Lung (tissue), 12 donors: ENCODE data around the gene MYBPC2. TPM values are rescaled to one million over a fixed set of nuclear protein-coding genes. Genes with fewer than 3 reads are reported as not detected.

Source experiments
- ATAC-seq: fragments of 200-7000 bp; cut with Tn5 transposase; one replicate; pipeline ENCODE4 v1.9.1; 2020; ENCODE audit warnings: moderate number of reproducible peaks; ENCODE audit not compliant: insufficient read depth, low FRiP score
- DNase-seq, 3 donors: peaks; one replicate each; pipeline ENCODE4 v3.0.0-alpha.2; 2013 to 2017
- H3K27ac ChIP-seq, 2 donors: one replicate each; pipeline ENCODE4 v1.5.1; 2013; ENCODE audit warnings: mild to moderate bottlenecking in 2 of 2, moderate library complexity in 2 of 2, control low read depth in 1 of 2, inconsistent platforms in 1 of 2, low read depth in 1 of 2, low read length in 1 of 2
- H3K27me3 ChIP-seq, 3 donors: one replicate each; pipeline ENCODE4 v1.5.1; 2013; ENCODE audit warnings: low read length in 2 of 3; ENCODE audit not compliant: control insufficient read depth in 3 of 3, insufficient read depth in 3 of 3
- H3K36me3 ChIP-seq, 4 donors: one replicate each; pipeline ENCODE4 v1.5.1; 2013; ENCODE audit warnings: low read length in 4 of 4, mild to moderate bottlenecking in 1 of 4, moderate library complexity in 1 of 4; ENCODE audit not compliant: control insufficient read depth in 4 of 4, insufficient read depth in 4 of 4
- H3K4me1 ChIP-seq, 5 donors: one replicate each; pipeline ENCODE4 v1.5.1; 2013; ENCODE audit warnings: low read length in 5 of 5, mild to moderate bottlenecking in 2 of 5, moderate library complexity in 1 of 5; ENCODE audit not compliant: control insufficient read depth in 5 of 5, insufficient read depth in 5 of 5
- H3K4me3 ChIP-seq: one replicate; pipeline ENCODE4 v1.5.1; 2013; ENCODE audit warnings: mild to moderate bottlenecking, control low read depth, moderate library complexity
- H3K9ac ChIP-seq, 2 donors: one replicate each; pipeline ENCODE4 v1.5.1; 2013; ENCODE audit warnings: low read length in 2 of 2, control low read depth in 1 of 2; ENCODE audit not compliant: insufficient read depth in 1 of 2
- H3K9me3 ChIP-seq, 4 donors: one replicate each; pipeline ENCODE4 v1.5.1; 2013; ENCODE audit warnings: low read length in 3 of 4, mild to moderate bottlenecking in 1 of 4, moderate library complexity in 1 of 4; ENCODE audit not compliant: control insufficient read depth in 4 of 4, insufficient read depth in 3 of 4
- CTCF ChIP-seq: IDR thresholded peaks from 2 replicates; pipeline ENCODE4 v1.5.1; 2012; ENCODE audit warnings: mild to moderate bottlenecking; ENCODE audit errors: control extremely low read depth, extremely low read depth
- WGBS, 2 donors: extraction: QIAGEN DNeasy Blood & Tissue Kit; methylation state at CpG; one replicate each; pipeline ENCODE4 v1.1.7; 2013; 5-methylcytosine and 5-hydroxymethylcytosine counted together
- polyA plus RNA-seq, 2 donors: library from polyadenylated mRNA; stranded (reverse); fragments of 200-250 nt; gene quantifications; one replicate each; pipeline ENCODE4 v1.2.1, GENCODE V29; 2013
- total RNA-seq, 2 donors: library from RNA; depleted of rRNA in 1 of 2; stranded (reverse); fragments of >200 nt in 1 of 2; gene quantifications; one replicate each; pipeline ENCODE4 v1.2.1, GENCODE V29; 2014 to 2021
- donor health status: control.
- donor health status: control.
- donor health status: Bipolar disorder and iron deficiency.
- donor health status: healthy.
- donor health status: DM: yes; HTN: yes; CAD: no.

Gene MYBPC2
- total and polyA plus RNA-seq, 4 donors = 0.04 to 0.91 (median 0.38) TPM

GRCh38 chr19:50444059-50444458, 11.4 kb downstream of the MYBPC2 start:
- Histone ChIP-seq H3K4me3 (no peak overlapping the region), H3K27ac (no peak overlapping the region), H3K9ac (no peak overlapping the region), H3K27me3 (no peaks in the 10 kb centered on the region), H3K36me3 (no peaks in the 10 kb centered on the region), H3K4me1 (no peaks in the 10 kb centered on the region), H3K9me3 (peaks cover 0 to 6% (median 0%) of the 10 kb centered on the region in 4 donors)
- no peak for ATAC-seq
- no peak for DNase-seq
- 79 to 86% methylated on average over 1 of the region's 1 CpG for WGBS, 2 donors
- no peak for TF ChIP-seq CTCF

- Histone ChIP-seq H3K27me3 (peaks cover 0 to 11% (median 0%) of the 10 kb centered on the region in 3 donors), H3K9ac (no peak overlapping the region), H3K36me3 (no peaks in the 10 kb centered on the region), H3K4me3 (no peak overlapping the region), H3K4me1 (no peaks in the 10 kb centered on the region), H3K9me3 (peaks cover 0 to 6% (median 0%) of the 10 kb centered on the region in 4 donors), H3K27ac (no peak overlapping the region)
- no peak for ATAC-seq
- WGBS, 2 donors = 88 to 94% methylated on average over 5 of the region's 5 CpGs
- TF ChIP-seq CTCF = no peak
- no peak for DNase-seq
Measured at GRCh38 chr19:50447053-50447452, 14.4 kb downstream of the MYBPC2 start.

- no peak for ATAC-seq
- 96 to 97% methylated on average over 10 of the region's 10 CpGs for WGBS, 2 donors
- Histone ChIP-seq H3K27me3 (peaks cover 0 to 13% (median 0%) of the 10 kb centered on the region in 3 donors), H3K9me3 (peaks cover 0 to 6% (median 0%) of the 10 kb centered on the region in 4 donors), H3K4me3 (no peak overlapping the region), H3K36me3 (no peaks in the 10 kb centered on the region), H3K9ac (no peak overlapping the region), H3K27ac (no peak overlapping the region), H3K4me1 (no peaks in the 10 kb centered on the region)
- no peak for DNase-seq
- TF ChIP-seq CTCF = no peak
Measured at GRCh38 chr19:50447750-50448149, 15.1 kb downstream of the MYBPC2 start.

GRCh38 chr19:50449236-50449899, 16.7 kb downstream of the MYBPC2 start:
- DNase-seq = no peak
- 78 to 82% methylated on average over 14 of the region's 14 CpGs for WGBS, 2 donors
- Histone ChIP-seq H3K27ac (no peak overlapping the region), H3K36me3 (no peaks in the 10 kb centered on the region), H3K4me1 (no peaks in the 10 kb centered on the region), H3K9ac (no peak overlapping the region), H3K27me3 (peaks cover 0 to 13% (median 0%) of the 10 kb centered on the region in 3 donors), H3K9me3 (peaks cover 0 to 6% (median 0%) of the 10 kb centered on the region in 4 donors), H3K4me3 (no peak overlapping the region)
- ATAC-seq = no peak
- TF ChIP-seq CTCF = no peak
